ENCODE measurements around the gene TUBA1A. TPM values are rescaled to one million over a fixed set of nuclear protein-coding genes. Genes with fewer than 3 reads are reported as not detected.

TUBA1A gene
- total and polyA plus RNA-seq, 7 experiments from 2014 or later = 61.8 to 492 (median 176) TPM

Other genes with a start within 250 kb of the TUBA1A start
- gene ARF3, start 231.6 kb downstream of the TUBA1A start, total RNA-seq = 100 to 1,000 TPM in 1 of 5 experiments, 10 to 100 TPM in 4; 48.7 to 137 (median 56.1) TPM
- 10 to 100 TPM; 15.9 to 21.9 TPM for gene ARF3, start 231.6 kb downstream of the TUBA1A start, polyA plus RNA-seq
- 10 to 100 TPM in 1 of 5 experiments, 1 to 10 TPM in 4; 1.8 to 10.7 (median 7.5) TPM for gene WNT10B, start 217.3 kb downstream of the TUBA1A start, total RNA-seq
- gene WNT10B, start 217.3 kb downstream of the TUBA1A start, polyA plus RNA-seq = under 1 TPM; 0.07 to 0.15 TPM
- 1 to 10 TPM in 1 of 5 experiments, under 1 TPM in 3, not detected in 1; 0.30 to 1.5 (median 0.49) TPM for gene WNT1, start 210.8 kb downstream of the TUBA1A start, total RNA-seq
- gene WNT1, start 210.8 kb downstream of the TUBA1A start, polyA plus RNA-seq = under 1 TPM in 1 of 2 donors, not detected in 1; 0.24 TPM
- under 1 TPM in 3 of 5 experiments, not detected in 2; 0.19 to 0.71 (median 0.27) TPM for gene DDN, start 189.7 kb downstream of the TUBA1A start, total RNA-seq
- gene DDN, start 189.7 kb downstream of the TUBA1A start, polyA plus RNA-seq = not detected
- gene PRKAG1, start 170.3 kb downstream of the TUBA1A start, total RNA-seq = 10 to 100 TPM; 34.0 to 74.4 (median 50.6) TPM
- gene PRKAG1, start 170.3 kb downstream of the TUBA1A start, polyA plus RNA-seq = 10 to 100 TPM; 39.4 to 49.6 TPM
- 100 to 1,000 TPM; 129 to 167 (median 151) TPM for gene KMT2D, start 128.3 kb downstream of the TUBA1A start, total RNA-seq
- 10 to 100 TPM in 1 of 2 donors, 1 to 10 TPM in 1; 6.6 to 26.4 TPM for gene KMT2D, start 128.3 kb downstream of the TUBA1A start, polyA plus RNA-seq
- 1 to 10 TPM; 1.8 to 9.4 (median 3.3) TPM for gene RHEBL1, start 119.1 kb downstream of the TUBA1A start, total RNA-seq
- gene RHEBL1, start 119.1 kb downstream of the TUBA1A start, polyA plus RNA-seq = 1 to 10 TPM; 1.8 to 3.8 TPM
- under 1 TPM; 0.24 to 0.91 (median 0.76) TPM for gene DHH, start 94.3 kb downstream of the TUBA1A start, total RNA-seq
- not detected for gene DHH, start 94.3 kb downstream of the TUBA1A start, polyA plus RNA-seq
- 100 to 1,000 TPM in 4 of 5 experiments, 10 to 100 TPM in 1; 67.4 to 328 (median 263) TPM for gene LMBR1L, start 78.2 kb downstream of the TUBA1A start, total RNA-seq
- gene LMBR1L, start 78.2 kb downstream of the TUBA1A start, polyA plus RNA-seq = 10 to 100 TPM; 40.7 to 58.6 TPM
- gene TUBA1B, start 57.7 kb downstream of the TUBA1A start, total RNA-seq = 1,000 to 10,000 TPM in 1 of 5 experiments, 100 to 1,000 TPM in 4; 124 to 1,463 (median 279) TPM
- gene TUBA1B, start 57.7 kb downstream of the TUBA1A start, polyA plus RNA-seq = 100 to 1,000 TPM; 473 to 648 TPM
- 100 to 1,000 TPM in 1 of 5 experiments, 10 to 100 TPM in 4; 17.9 to 195 (median 24.1) TPM for gene TUBA1C, start 76.0 kb upstream of the TUBA1A start, total RNA-seq
- 10 to 100 TPM; 21.5 to 23.1 TPM for gene TUBA1C, start 76.0 kb upstream of the TUBA1A start, polyA plus RNA-seq
- not detected for gene PRPH, start 106.1 kb upstream of the TUBA1A start, total RNA-seq
- not detected for gene PRPH, start 106.1 kb upstream of the TUBA1A start, polyA plus RNA-seq
- 10 to 100 TPM in 1 of 5 experiments, 1 to 10 TPM in 2, under 1 TPM in 1, not detected in 1; 0.83 to 58.2 (median 1.3) TPM for gene TROAP, start 134.2 kb upstream of the TUBA1A start, total RNA-seq
- under 1 TPM in 1 of 2 donors, not detected in 1; 0.21 TPM for gene TROAP, start 134.2 kb upstream of the TUBA1A start, polyA plus RNA-seq
- not detected for gene C1QL4, start 148.1 kb upstream of the TUBA1A start, total RNA-seq
- gene C1QL4, start 148.1 kb upstream of the TUBA1A start, polyA plus RNA-seq = not detected
- not detected for gene DNAJC22, start 157.8 kb upstream of the TUBA1A start, total RNA-seq
- gene DNAJC22, start 157.8 kb upstream of the TUBA1A start, polyA plus RNA-seq = not detected
- 1 to 10 TPM; 7.4 to 9.8 (median 8.9) TPM for gene SPATS2, start 178.4 kb upstream of the TUBA1A start, total RNA-seq
- 1 to 10 TPM; 3.0 to 7.8 TPM for gene SPATS2, start 178.4 kb upstream of the TUBA1A start, polyA plus RNA-seq